OCI-LY3 (cell line): ENCODE data around the gene LRP5.

Experiments used
- EZH2phosphoT487 ChIP-seq: fragments of 200-600 bp; shearing (Covaris generic); IDR thresholded peaks from 2 replicates; pipeline ENCODE4 v1.6.1; 2018; ENCODE audit warnings: antibody characterized with exemption, mixed run types, low read depth
- TF ChIP-seq, protein P1 (sequence below): fragments of 200-600, 300-600 bp; sonication (generic); IDR thresholded peaks from 2 replicates; pipeline ENCODE4 v1.5.1; 2014; ENCODE audit warnings: antibody characterized with exemption, low read length, low read depth

GRCh38 chr11:68449951-68450350 lies 137.6 kb downstream of the LRP5 start:
- TF ChIP-seq EZH2phosphoT487, result no peak
- TF ChIP-seq, protein P1, sequence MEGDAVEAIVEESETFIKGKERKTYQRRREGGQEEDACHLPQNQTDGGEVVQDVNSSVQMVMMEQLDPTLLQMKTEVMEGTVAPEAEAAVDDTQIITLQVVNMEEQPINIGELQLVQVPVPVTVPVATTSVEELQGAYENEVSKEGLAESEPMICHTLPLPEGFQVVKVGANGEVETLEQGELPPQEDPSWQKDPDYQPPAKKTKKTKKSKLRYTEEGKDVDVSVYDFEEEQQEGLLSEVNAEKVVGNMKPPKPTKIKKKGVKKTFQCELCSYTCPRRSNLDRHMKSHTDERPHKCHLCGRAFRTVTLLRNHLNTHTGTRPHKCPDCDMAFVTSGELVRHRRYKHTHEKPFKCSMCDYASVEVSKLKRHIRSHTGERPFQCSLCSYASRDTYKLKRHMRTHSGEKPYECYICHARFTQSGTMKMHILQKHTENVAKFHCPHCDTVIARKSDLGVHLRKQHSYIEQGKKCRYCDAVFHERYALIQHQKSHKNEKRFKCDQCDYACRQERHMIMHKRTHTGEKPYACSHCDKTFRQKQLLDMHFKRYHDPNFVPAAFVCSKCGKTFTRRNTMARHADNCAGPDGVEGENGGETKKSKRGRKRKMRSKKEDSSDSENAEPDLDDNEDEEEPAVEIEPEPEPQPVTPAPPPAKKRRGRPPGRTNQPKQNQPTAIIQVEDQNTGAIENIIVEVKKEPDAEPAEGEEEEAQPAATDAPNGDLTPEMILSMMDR, result no peak
